IPS-15b (cell line): ENCODE measurements around the gene TSHZ2.

ENCODE experiments used
- H3K27me3 ChIP-seq: one replicate; pipeline ENCODE4 v1.6.1; 2013; ENCODE audit warnings: low read length; ENCODE audit not compliant: control insufficient read depth, insufficient read depth
- H3K36me3 ChIP-seq: one replicate; pipeline ENCODE4 v1.6.1; 2013; ENCODE audit warnings: low read length; ENCODE audit not compliant: control insufficient read depth, insufficient read depth
- H3K4me1 ChIP-seq: one replicate; pipeline ENCODE4 v1.6.1; 2013; ENCODE audit warnings: mild to moderate bottlenecking, low read length; ENCODE audit not compliant: control insufficient read depth, insufficient read depth
- H3K4me3 ChIP-seq: one replicate; pipeline ENCODE4 v1.5.1; 2013; ENCODE audit warnings: low read depth, low read length
- H3K9ac ChIP-seq: one replicate; pipeline ENCODE4 v1.6.1; 2013; ENCODE audit warnings: low read depth, mild to moderate bottlenecking, low read length
- H3K9me3 ChIP-seq: one replicate; pipeline ENCODE4 v1.6.1; 2013; ENCODE audit warnings: mild to moderate bottlenecking, low read length; ENCODE audit not compliant: control insufficient read depth, insufficient read depth

Gene TSHZ2

DNA sequence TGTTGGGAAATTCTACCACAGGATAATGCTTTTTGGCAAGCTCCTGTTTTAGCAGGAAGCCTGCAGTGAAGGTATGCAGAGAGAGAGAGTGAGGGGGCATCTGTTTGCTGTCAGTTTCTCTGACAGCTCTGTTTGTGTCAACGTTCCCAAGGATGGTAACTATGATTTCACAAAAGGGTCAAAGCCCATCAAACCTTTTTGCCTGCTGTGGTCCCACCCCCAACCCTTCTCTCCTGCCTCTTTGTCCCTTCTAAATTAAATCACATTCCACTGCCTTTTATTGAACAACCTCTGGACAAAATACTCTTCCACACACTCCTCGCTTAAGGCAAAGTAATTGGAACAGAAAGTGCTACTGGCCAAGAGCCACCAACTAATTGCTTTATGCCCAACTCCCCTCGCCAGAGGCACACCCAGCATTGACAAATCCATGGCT is 128.3 kb downstream of the TSHZ2 start:
- no peaks in the 10 kb centered on the region for H3K27me3 ChIP-seq
- H3K9ac ChIP-seq = no peak overlapping the region
- no peaks in the 10 kb centered on the region for H3K9me3 ChIP-seq
- no peaks in the 10 kb centered on the region for H3K36me3 ChIP-seq
- H3K4me1 ChIP-seq = no peaks in the 10 kb centered on the region
- no peak overlapping the region for H3K4me3 ChIP-seq

DNA sequence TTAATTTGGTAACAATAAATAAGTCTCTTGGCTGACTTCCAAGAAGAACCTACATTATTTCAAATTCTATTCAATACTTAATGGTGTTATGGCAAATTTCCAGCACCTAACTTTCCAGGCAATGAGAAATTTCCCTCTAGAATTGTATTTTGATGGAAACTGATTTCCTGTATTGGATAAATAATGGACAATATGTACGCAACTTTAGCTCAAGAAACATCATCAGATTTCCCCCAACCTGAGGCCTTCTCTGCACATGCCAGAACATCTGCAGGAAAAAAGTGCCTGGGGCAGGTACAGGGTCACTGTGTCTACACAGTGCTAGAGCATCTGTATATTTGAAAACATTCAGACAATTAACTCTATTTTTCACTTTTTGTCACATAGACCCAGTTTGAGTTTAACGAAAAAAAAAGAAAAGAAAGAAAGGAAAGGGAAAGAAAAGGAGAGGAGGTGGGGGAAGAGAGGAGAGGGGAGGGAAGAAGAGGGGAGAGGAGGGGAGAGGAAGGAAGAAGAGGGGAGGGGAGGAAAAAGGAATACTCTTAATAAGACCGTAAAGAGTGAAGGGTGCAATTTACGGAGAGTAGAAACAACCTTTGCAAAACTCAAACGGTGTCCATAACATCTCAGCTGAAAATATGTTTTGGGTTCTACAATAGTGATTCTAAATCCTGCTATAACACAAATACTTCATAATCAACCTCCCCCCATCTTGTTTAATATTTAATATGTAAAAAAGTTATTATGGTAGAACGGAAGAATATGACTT is 130.0 kb downstream of the TSHZ2 start:
- H3K36me3 ChIP-seq = no peaks in the 10 kb centered on the region

DNA sequence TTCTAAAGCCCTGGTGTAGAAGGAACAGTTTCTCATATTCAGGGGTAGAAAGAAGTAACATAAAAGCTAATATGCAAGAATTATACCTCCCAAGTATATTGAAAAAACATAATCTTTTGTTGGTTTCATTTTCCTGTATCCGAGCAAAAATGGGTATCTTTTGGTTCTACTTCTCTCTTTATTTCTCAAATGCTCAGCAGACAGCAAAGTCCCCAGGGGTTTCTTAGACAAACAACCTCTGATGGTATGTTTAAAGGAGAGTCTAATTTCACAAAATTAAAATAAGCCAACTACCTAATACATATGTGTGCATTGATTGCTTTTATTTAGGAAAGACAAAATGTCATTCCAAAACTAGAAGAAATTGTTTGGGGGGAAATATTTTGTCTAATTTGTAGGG is 131.0 kb downstream of the TSHZ2 start:
- H3K36me3 ChIP-seq = no peaks in the 10 kb centered on the region
- no peaks in the 10 kb centered on the region for H3K4me1 ChIP-seq
- no peaks in the 10 kb centered on the region for H3K9me3 ChIP-seq
- H3K27me3 ChIP-seq = no peaks in the 10 kb centered on the region
- H3K9ac ChIP-seq = no peak overlapping the region
- no peak overlapping the region for H3K4me3 ChIP-seq

More for the DNA sequence above, 130.0 kb downstream of the TSHZ2 start:
- Histone ChIP-seq H3K4me3 (no peak overlapping the region), H3K9me3 (no peaks in the 10 kb centered on the region), H3K4me1 (no peaks in the 10 kb centered on the region), H3K9ac (no peak overlapping the region), H3K27me3 (no peaks in the 10 kb centered on the region)

DNA sequence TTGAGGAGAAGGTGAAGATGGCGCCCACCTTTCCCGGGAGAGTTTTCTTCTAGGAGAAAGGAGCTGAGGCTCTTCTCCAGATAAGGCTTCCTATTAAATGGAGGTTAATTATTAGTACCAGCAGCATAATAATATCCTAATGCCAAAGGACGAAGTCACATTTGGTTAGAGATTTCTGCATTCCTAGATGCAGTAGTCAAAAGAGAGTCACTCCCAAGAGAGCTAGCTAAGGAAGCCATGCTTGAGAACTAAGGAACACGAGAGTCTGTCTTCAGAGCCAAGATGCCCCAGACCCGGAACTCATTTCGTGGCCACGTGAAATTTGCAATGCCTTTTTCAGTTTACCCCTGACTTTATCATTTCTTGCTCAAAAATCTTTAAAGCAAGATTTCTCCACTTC is 132.7 kb downstream of the TSHZ2 start:
- Histone ChIP-seq H3K9ac (no peak overlapping the region), H3K27me3 (no peaks in the 10 kb centered on the region), H3K4me1 (no peaks in the 10 kb centered on the region), H3K36me3 (no peaks in the 10 kb centered on the region), H3K4me3 (no peak overlapping the region), H3K9me3 (no peaks in the 10 kb centered on the region)

DNA sequence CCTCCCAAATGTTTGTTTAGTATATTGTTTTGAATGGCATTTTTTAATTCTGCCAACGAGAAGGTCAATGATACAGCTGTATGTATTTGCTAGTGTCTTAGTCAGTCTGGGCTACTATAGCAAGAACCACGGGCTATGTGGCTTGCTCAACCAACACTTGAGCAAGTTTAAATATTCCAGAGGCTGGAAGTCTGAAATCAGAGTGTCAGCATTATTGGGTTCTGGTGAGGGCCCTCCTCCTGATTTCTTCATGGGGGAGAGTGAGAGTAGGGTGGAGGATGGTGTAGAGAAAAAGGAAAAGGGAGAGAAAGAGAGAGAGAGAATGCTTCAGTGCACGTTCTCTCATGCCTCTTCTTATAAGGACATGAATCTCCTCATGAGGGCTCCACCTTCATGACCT is 144.6 kb downstream of the TSHZ2 start:
- H3K36me3 ChIP-seq = no peaks in the 10 kb centered on the region
- H3K9ac ChIP-seq = no peak overlapping the region
- no peaks in the 10 kb centered on the region for H3K9me3 ChIP-seq
- H3K27me3 ChIP-seq = no peaks in the 10 kb centered on the region
- H3K4me3 ChIP-seq = no peak overlapping the region
- H3K4me1 ChIP-seq = peaks cover 2% of the 10 kb centered on the region

DNA sequence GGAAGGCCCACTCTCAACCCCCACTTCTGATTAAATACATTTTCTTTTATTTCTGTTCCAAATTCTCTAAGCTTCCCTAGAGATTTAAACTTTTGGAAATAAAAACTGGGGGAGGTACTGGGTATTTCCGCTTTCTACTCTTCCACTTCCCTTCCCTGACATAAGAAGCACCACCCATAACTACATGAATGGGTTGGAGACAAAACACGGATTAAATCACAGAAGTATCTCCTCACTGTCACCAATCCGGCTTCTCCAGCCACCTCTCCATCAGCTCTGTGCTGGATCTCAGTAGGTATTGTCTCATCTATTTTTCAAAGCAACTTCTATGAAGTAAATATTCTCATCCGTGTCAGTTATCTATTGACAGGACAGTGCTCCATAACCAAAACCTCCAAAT is 150.7 kb downstream of the TSHZ2 start:
- Histone ChIP-seq H3K9me3 (no peaks in the 10 kb centered on the region), H3K4me1 (peaks cover 2% of the 10 kb centered on the region), H3K27me3 (no peaks in the 10 kb centered on the region), H3K36me3 (no peaks in the 10 kb centered on the region), H3K9ac (no peak overlapping the region), H3K4me3 (no peak overlapping the region)

DNA sequence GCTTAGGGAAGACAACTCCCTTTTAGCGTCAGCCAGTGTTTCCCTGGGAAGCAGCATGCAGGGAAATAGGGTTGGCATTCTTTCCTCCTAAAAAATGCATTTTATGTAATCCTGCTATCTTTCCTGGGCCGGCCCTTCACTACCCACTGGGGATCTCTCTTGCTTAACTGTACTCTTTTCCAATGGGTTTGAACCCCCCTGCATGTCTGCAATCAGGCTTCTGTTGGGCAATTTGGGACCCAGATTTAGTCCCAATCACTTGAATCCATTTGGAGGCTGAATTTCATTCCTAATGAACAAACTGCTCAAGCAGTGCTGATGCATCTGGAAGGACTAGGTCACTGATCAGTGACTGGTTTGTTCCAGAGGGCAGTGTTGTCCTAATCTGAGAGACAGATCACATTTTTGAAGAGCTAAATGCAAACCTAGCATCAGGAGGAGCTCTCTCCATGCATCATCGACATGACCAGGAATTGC is 152.0 kb downstream of the TSHZ2 start:
- Histone ChIP-seq H3K4me3 (no peak overlapping the region), H3K9me3 (no peaks in the 10 kb centered on the region), H3K36me3 (no peaks in the 10 kb centered on the region), H3K9ac (no peak overlapping the region), H3K4me1 (peaks cover 2% of the 10 kb centered on the region), H3K27me3 (no peaks in the 10 kb centered on the region)

DNA sequence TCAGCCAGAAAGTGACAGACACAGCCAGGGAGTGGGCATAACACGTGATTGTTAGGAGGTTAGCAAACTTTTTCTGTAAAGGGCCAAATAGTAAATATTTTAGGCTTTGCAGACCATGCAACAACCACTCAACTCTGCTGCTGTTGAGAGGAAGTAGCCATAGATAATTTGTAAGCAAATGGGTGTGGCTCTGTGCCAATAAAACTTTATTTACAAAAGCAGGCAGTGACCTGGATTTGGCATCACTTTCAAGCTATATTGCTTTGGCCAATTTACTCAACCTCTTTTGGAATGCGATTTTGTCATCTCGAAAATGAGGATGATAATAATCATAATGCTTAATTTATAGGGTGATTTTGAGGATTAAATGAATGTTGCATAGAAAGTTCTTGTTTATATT is 152.6 kb downstream of the TSHZ2 start:
- Histone ChIP-seq H3K9me3 (no peaks in the 10 kb centered on the region), H3K27me3 (no peaks in the 10 kb centered on the region), H3K9ac (no peak overlapping the region), H3K36me3 (no peaks in the 10 kb centered on the region), H3K4me1 (peaks cover 2% of the 10 kb centered on the region), H3K4me3 (no peak overlapping the region)

DNA sequence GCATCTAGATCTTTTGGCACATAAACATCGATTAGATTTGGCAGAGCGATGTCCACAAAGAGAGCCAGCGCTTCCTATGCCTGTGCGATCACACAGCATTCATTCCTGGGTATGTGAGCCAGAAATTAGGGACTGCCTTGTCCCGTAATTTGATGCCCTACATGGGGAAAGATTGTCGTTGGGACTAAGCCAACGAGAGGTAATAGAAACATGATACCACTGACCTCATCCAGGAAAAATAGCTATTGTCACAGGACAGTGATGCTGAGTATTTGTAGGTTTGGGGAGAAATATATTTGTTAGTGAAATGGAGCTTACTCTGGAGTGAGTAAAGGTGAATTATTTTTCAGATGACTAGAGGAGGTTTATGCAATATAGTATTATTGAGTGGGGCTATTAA is 154.0 kb downstream of the TSHZ2 start:
- Histone ChIP-seq H3K36me3 (no peaks in the 10 kb centered on the region), H3K27me3 (no peaks in the 10 kb centered on the region), H3K9me3 (no peaks in the 10 kb centered on the region), H3K9ac (no peak overlapping the region), H3K4me1 (peaks cover 2% of the 10 kb centered on the region), H3K4me3 (no peak overlapping the region)

DNA sequence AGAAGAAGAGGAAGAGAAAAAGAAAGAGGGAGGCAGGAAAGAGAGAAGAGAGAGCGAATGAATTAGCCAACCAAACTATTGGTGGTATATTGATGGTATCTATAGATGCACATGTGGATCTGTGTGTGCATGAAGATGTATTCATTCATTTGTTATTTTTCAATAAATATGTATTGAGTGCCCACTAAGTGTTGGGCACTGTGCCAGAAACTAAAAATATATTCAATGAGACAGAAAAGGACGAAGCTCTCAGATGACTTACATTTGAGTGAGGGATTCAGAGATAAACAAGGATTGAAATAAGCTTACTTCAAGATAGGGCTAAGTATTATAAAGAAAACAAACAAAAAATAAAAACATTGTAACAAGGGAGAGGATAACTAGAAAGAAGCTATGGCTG is 154.9 kb downstream of the TSHZ2 start:
- Histone ChIP-seq H3K36me3 (no peaks in the 10 kb centered on the region), H3K27me3 (no peaks in the 10 kb centered on the region), H3K9me3 (no peaks in the 10 kb centered on the region), H3K4me3 (no peak overlapping the region), H3K9ac (no peak overlapping the region), H3K4me1 (peaks cover 2% of the 10 kb centered on the region)

DNA sequence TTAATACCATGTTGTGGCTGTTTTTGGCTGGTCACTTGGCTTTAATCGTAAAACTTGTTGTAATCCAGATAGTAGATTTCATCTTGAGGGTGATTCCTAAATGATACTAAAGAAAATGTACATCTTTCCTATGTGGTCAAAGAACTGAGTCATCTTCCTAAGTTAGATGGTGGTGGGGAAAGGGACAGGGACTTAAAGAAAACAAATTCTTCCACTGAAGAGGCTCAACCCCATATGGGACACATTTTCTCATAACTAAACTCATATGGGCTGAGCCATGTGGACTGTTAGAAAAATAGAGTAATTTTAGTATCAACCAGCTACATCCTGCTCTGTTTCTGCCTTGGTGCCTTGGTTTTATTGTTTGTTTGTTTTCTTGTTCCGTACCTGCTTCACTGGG is 155.8 kb downstream of the TSHZ2 start:
- Histone ChIP-seq H3K36me3 (no peaks in the 10 kb centered on the region), H3K4me1 (peaks cover 2% of the 10 kb centered on the region), H3K9ac (no peak overlapping the region), H3K9me3 (no peaks in the 10 kb centered on the region), H3K4me3 (no peak overlapping the region), H3K27me3 (no peaks in the 10 kb centered on the region)

DNA sequence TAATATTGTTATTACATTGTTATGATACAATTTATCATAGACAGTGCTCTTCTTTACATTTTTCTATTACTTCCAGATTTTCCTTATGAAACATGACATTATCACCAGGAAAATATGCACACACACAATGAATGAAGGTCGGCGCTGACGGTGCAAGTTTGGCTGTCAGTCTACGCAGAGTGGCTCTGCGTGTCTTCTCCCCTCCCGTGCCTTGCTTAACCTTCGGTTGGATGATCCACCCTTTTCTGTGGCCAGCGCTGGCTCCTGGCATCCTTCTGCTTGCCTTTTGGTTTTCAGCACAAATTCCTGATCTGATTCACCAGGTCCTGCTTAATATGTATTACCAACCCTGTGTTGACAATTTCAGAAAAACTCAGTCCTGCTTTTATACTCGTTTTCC is 157.4 kb downstream of the TSHZ2 start:
- Histone ChIP-seq H3K4me1 (peaks cover 2% of the 10 kb centered on the region), H3K9ac (no peak overlapping the region), H3K27me3 (no peaks in the 10 kb centered on the region), H3K4me3 (no peak overlapping the region), H3K9me3 (no peaks in the 10 kb centered on the region), H3K36me3 (no peaks in the 10 kb centered on the region)
